Left ventricle myocardium inferior (tissue), 1 donor: ENCODE results near the gene TBC1D22A. TPM values are rescaled to one million over a fixed set of nuclear protein-coding genes. Genes with fewer than 3 reads are reported as not detected.

Experiments used
- DNase-seq: peaks from one replicate; pipeline ENCODE4 v3.0.0-alpha.2; 2020
- H3K27ac ChIP-seq: fragments of 200-600 bp; replicated peaks from 2 replicates; pipeline ENCODE4 v1.8.0; 2021
- H3K27me3 ChIP-seq: fragments of 200-600 bp; 2 replicates; pipeline ENCODE4 v1.8.0; 2021; ENCODE audit warnings: low read depth
- H3K36me3 ChIP-seq: fragments of 200-600 bp; 2 replicates; pipeline ENCODE4 v1.8.0; 2021
- H3K4me1 ChIP-seq: fragments of 200-600 bp; 2 replicates; pipeline ENCODE4 v1.8.0; 2021
- H3K4me3 ChIP-seq: fragments of 200-600 bp; 2 replicates; pipeline ENCODE4 v1.8.0; 2021; ENCODE audit warnings: mild to moderate bottlenecking, moderate library complexity
- H3K9me3 ChIP-seq: fragments of 200-600 bp; replicated peaks from 2 replicates; pipeline ENCODE4 v1.8.0; 2021
- CTCF ChIP-seq: fragments of 200-600 bp; IDR thresholded peaks from 2 replicates; pipeline ENCODE4 v1.8.0; 2021; ENCODE audit warnings: antibody characterized with exemption, mild to moderate bottlenecking, borderline replicate concordance
- intact Hi-C: fragments of 100-400 bp; cut with micrococcal nuclease; formaldehyde crosslinking; loops from one replicate; pipeline ENCODE4 v1.11.0; 2022
- total RNA-seq: library from RNA; stranded (reverse); fragmentation: NEBNext Ultra II Directional; extraction: Animal tissue kit (Norgen Biotek cat#: 25700); gene quantifications from one replicate; pipeline ENCODE4 v1.2.1, GENCODE V29; 2021
- donor health status: DM: no; HTN: yes; CAD: no; lungs with severe emphysema.

The TBC1D22A gene
- total RNA-seq, 1 donor from 2014 or later, result 16.2 TPM

- no peak overlapping the region for H3K4me3 ChIP-seq
- no peak overlapping the region for H3K27ac ChIP-seq
- no peak for DNase-seq
- H3K36me3 ChIP-seq, result peaks cover 16% of the 10 kb centered on the region
- no peaks in the 10 kb centered on the region for H3K27me3 ChIP-seq
- peaks cover 37% of the 10 kb centered on the region for H3K9me3 ChIP-seq
- intact Hi-C loops, result no loop called here
- no peaks in the 10 kb centered on the region for H3K4me1 ChIP-seq
- TF ChIP-seq CTCF, result no peak
Measured at GRCh38 chr22:46869329-46869728, 106.9 kb downstream of the TBC1D22A start.

- intact Hi-C loops, result no loop called here
- Histone ChIP-seq H3K9me3 (peaks cover 37% of the 10 kb centered on the region), H3K27me3 (no peaks in the 10 kb centered on the region), H3K36me3 (peaks cover 16% of the 10 kb centered on the region), H3K27ac (no peak overlapping the region), H3K4me1 (no peaks in the 10 kb centered on the region), H3K4me3 (no peak overlapping the region)
- no peak for TF ChIP-seq CTCF
- no peak for DNase-seq
Measured at GRCh38 chr22:46869831-46870441, 107.5 kb downstream of the TBC1D22A start.

- TF ChIP-seq CTCF, result no peak
- peaks cover 37% of the 10 kb centered on the region for H3K9me3 ChIP-seq
- no peak overlapping the region for H3K4me3 ChIP-seq
- H3K27ac ChIP-seq, result no peak overlapping the region
- peaks cover 16% of the 10 kb centered on the region for H3K36me3 ChIP-seq
- H3K4me1 ChIP-seq, result no peaks in the 10 kb centered on the region
- intact Hi-C loops, result no loop called here
- DNase-seq, result no peak
- H3K27me3 ChIP-seq, result no peaks in the 10 kb centered on the region
Measured at GRCh38 chr22:46871826-46872225, 109.4 kb downstream of the TBC1D22A start.

GRCh38 chr22:46875089-46875488 is 112.6 kb downstream of the TBC1D22A start:
- no peak for DNase-seq
- TF ChIP-seq CTCF, result no peak
- Histone ChIP-seq H3K4me1 (peaks cover 7% of the 10 kb centered on the region), H3K36me3 (peaks cover 16% of the 10 kb centered on the region), H3K27me3 (no peaks in the 10 kb centered on the region), H3K27ac (no peak overlapping the region), H3K4me3 (no peak overlapping the region), H3K9me3 (peaks cover 33% of the 10 kb centered on the region)
- intact Hi-C loops, result no loop called here

GRCh38 chr22:46876357-46876934 is 114.0 kb downstream of the TBC1D22A start:
- Histone ChIP-seq H3K27me3 (no peaks in the 10 kb centered on the region), H3K9me3 (peaks cover 19% of the 10 kb centered on the region), H3K36me3 (peaks cover 6% of the 10 kb centered on the region), H3K4me3 (no peak overlapping the region), H3K27ac (no peak overlapping the region), H3K4me1 (peaks cover 17% of the 10 kb centered on the region)
- no peak for DNase-seq
- TF ChIP-seq CTCF, result no peak
- intact Hi-C loops, result no loop called here
